ENCODE results near the gene NTM. TPM values are rescaled to one million over a fixed set of nuclear protein-coding genes. Genes with fewer than 3 reads are reported as not detected.

The NTM gene
- total RNA-seq, 1 experiment from 2014 or later = 0.73 TPM

DNA sequence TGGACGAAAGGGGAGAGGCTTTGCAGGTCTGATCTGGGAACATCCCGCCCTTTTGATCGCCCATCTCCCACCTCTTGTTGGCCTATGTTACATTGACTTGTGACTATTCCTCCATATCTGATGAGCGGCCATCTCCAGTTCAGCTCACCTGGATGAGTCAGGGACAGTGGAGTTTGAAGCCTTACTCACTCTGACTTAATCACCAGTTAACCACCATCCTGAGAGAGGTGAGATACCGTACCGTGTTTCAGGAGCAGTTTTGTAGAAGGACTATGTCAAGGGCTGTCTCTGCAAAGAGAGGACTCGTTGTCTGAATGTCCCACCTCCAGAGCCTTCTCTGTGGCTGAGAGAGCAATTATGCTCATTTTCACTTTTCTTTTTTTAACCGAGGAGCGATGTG is 771.7 kb downstream of the NTM start:
- TF ChIP-seq, protein P1, sequence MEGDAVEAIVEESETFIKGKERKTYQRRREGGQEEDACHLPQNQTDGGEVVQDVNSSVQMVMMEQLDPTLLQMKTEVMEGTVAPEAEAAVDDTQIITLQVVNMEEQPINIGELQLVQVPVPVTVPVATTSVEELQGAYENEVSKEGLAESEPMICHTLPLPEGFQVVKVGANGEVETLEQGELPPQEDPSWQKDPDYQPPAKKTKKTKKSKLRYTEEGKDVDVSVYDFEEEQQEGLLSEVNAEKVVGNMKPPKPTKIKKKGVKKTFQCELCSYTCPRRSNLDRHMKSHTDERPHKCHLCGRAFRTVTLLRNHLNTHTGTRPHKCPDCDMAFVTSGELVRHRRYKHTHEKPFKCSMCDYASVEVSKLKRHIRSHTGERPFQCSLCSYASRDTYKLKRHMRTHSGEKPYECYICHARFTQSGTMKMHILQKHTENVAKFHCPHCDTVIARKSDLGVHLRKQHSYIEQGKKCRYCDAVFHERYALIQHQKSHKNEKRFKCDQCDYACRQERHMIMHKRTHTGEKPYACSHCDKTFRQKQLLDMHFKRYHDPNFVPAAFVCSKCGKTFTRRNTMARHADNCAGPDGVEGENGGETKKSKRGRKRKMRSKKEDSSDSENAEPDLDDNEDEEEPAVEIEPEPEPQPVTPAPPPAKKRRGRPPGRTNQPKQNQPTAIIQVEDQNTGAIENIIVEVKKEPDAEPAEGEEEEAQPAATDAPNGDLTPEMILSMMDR (IDR thresholded peaks at IDR 0.05; ENCODE audit: insufficient read depth in 1 of 2, low read depth in 1 of 2, low read length in 1 of 2, severe bottlenecking in 1 of 2, unreplicated experiment in 1 of 2) = no peak
- H3K4me3 Mint-ChIP-seq (ENCODE audit: unreplicated experiment) = no peak overlapping the region
- Histone ChIP-seq H3K36me3 (ENCODE audit: control insufficient read depth, insufficient read depth, low read length) (no peaks in the 10 kb centered on the region), H3K4me3 (ENCODE audit: low read depth, low read length) (no peak overlapping the region), H3K27me3 (replicated peaks; ENCODE audit: control insufficient read depth, insufficient read depth, low read length) (no peaks in the 10 kb centered on the region), H3K9me3 (no peaks in the 10 kb centered on the region), H3K4me1 (no peaks in the 10 kb centered on the region)
- H3K27ac Mint-ChIP-seq (ENCODE audit: unreplicated experiment) = no peak overlapping the region
- DNase-seq = no peak
- no TSS peak for BruUV-seq (replicated peaks)
- intact Hi-C loops (cut with micrococcal nuclease; ENCODE audit: unreplicated experiment) = no loop called here
- ChIA-PET CTCF (no interaction called here), POLR2A (no interaction called here)
- H3K36me3 Mint-ChIP-seq (ENCODE audit: insufficient read depth, unreplicated experiment) = no peaks in the 10 kb centered on the region
- peaks cover 10% of the 10 kb centered on the region for H3K27me3 Mint-ChIP-seq (ENCODE audit: insufficient read depth, unreplicated experiment)
- no peaks in the 10 kb centered on the region for H3K9me3 Mint-ChIP-seq (ENCODE audit: unreplicated experiment)
- H3K4me1 Mint-ChIP-seq (ENCODE audit: low read depth, unreplicated experiment) = no peaks in the 10 kb centered on the region

DNA sequence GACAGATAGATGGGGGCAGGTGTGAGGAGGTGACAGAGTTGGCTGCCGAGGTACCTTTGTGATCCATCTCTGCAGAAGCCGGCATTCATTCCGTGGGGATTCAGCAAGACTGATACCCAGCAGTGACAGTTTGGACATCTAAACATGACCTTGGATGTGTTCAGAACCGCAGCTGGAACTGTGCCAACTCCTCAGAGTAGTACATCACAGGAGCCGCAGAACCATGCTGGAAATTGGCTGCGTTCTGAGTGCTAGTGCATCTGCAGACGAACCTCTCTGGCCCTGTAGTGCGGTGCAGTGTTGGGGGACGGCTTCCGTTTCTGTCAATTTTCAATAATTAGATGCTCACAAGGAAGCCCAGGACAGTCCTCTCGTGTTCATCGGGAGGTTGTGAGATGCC is 772.1 kb downstream of the NTM start:
- Histone ChIP-seq H3K4me3 (ENCODE audit: low read depth, low read length) (no peak overlapping the region), H3K4me1 (no peaks in the 10 kb centered on the region), H3K9me3 (no peaks in the 10 kb centered on the region), H3K36me3 (ENCODE audit: control insufficient read depth, insufficient read depth, low read length) (no peaks in the 10 kb centered on the region), H3K27me3 (replicated peaks; ENCODE audit: control insufficient read depth, insufficient read depth, low read length) (no peaks in the 10 kb centered on the region)
- intact Hi-C loops (cut with micrococcal nuclease; ENCODE audit: unreplicated experiment) = no loop called here
- H3K9me3 Mint-ChIP-seq (ENCODE audit: unreplicated experiment) = no peaks in the 10 kb centered on the region
- BruUV-seq (replicated peaks) = no TSS peak
- DNase-seq = no peak
- CTCF ChIA-PET = no interaction called here
- POLR2A ChIA-PET = no interaction called here
- no peak overlapping the region for H3K27ac Mint-ChIP-seq (ENCODE audit: unreplicated experiment)
- TF ChIP-seq, protein P1 (IDR thresholded peaks at IDR 0.05; ENCODE audit: insufficient read depth in 1 of 2, low read depth in 1 of 2, low read length in 1 of 2, severe bottlenecking in 1 of 2, unreplicated experiment in 1 of 2) = no peak
- no peaks in the 10 kb centered on the region for H3K4me1 Mint-ChIP-seq (ENCODE audit: low read depth, unreplicated experiment)
- H3K27me3 Mint-ChIP-seq (ENCODE audit: insufficient read depth, unreplicated experiment) = peaks cover 11% of the 10 kb centered on the region
- H3K36me3 Mint-ChIP-seq (ENCODE audit: insufficient read depth, unreplicated experiment) = no peaks in the 10 kb centered on the region
- no peak overlapping the region for H3K4me3 Mint-ChIP-seq (ENCODE audit: unreplicated experiment)

GRCh38 chr11:132147464-132147863 is 777.0 kb downstream of the NTM start:
- ChIA-PET CTCF (interaction anchor here (0.5 kb wide), 1 partner anchor 61 kb away, joined by 4 read pairs; no protein-coding TSS in a partner anchor), POLR2A (no interaction called here)
- intact Hi-C loops (cut with micrococcal nuclease; ENCODE audit: unreplicated experiment) = no loop called here
- no peaks in the 10 kb centered on the region for H3K36me3 ChIP-seq (ENCODE audit: control insufficient read depth, insufficient read depth, low read length)
- Mint-ChIP-seq H3K27ac (ENCODE audit: unreplicated experiment) (no peak overlapping the region), H3K4me3 (ENCODE audit: unreplicated experiment) (no peak overlapping the region), H3K4me1 (ENCODE audit: low read depth, unreplicated experiment) (no peaks in the 10 kb centered on the region), H3K36me3 (ENCODE audit: insufficient read depth, unreplicated experiment) (no peaks in the 10 kb centered on the region), H3K9me3 (ENCODE audit: unreplicated experiment) (no peaks in the 10 kb centered on the region), H3K27me3 (ENCODE audit: insufficient read depth, unreplicated experiment) (peaks cover 9% of the 10 kb centered on the region)
- no TSS peak for BruUV-seq (replicated peaks)
- no peak for DNase-seq
- TF ChIP-seq, protein P1 (IDR thresholded peaks at IDR 0.05; ENCODE audit: insufficient read depth in 1 of 2, low read depth in 1 of 2, low read length in 1 of 2, severe bottlenecking in 1 of 2, unreplicated experiment in 1 of 2) = no peak
- no peak overlapping the region for H3K4me3 ChIP-seq (ENCODE audit: low read depth, low read length)
- H3K4me1 ChIP-seq = no peaks in the 10 kb centered on the region
- H3K9me3 ChIP-seq = no peaks in the 10 kb centered on the region
- H3K27me3 ChIP-seq (replicated peaks; ENCODE audit: control insufficient read depth, insufficient read depth, low read length) = no peaks in the 10 kb centered on the region

All from Caco-2 (cell line).